Hepatocyte (in vitro differentiated cells): Measurements from ENCODE around the gene THRSP. TPM values are rescaled to one million over a fixed set of nuclear protein-coding genes. Genes with fewer than 3 reads are reported as not detected.
A peak's percentile ranks its signal among the peaks of the same experiment; 100 is the strongest.

ENCODE experiments used
- DNase-seq: peaks from one replicate; pipeline ENCODE4 v3.0.0-alpha.2; 2016; ENCODE audit warnings: low spot score
- H2AFZ ChIP-seq: fragments of 200-600 bp; sonication (generic); 2 replicates; pipeline ENCODE4 v1.6.0; 2016; ENCODE audit warnings: antibody characterized with exemption, mild to moderate bottlenecking
- H3K27ac ChIP-seq: fragments of 200-600 bp; sonication (generic); 2 replicates; pipeline ENCODE4 v1.5.1; 2016; ENCODE audit warnings: mild to moderate bottlenecking
- H3K27me3 ChIP-seq: fragments of 200-600 bp; sonication (generic); 2 replicates; pipeline ENCODE4 v1.6.1; 2016
- H3K36me3 ChIP-seq: fragments of 200-600 bp; sonication (generic); replicated peaks from 2 replicates; pipeline ENCODE4 v1.5.1; 2016; ENCODE audit warnings: low read depth; ENCODE audit not compliant: insufficient read depth
- H3K4me1 ChIP-seq: fragments of 200-600 bp; sonication (generic); 2 replicates; pipeline ENCODE4 v1.5.1; 2016; ENCODE audit warnings: mild to moderate bottlenecking, moderate library complexity; ENCODE audit not compliant: insufficient read depth
- H3K4me2 ChIP-seq: fragments of 200-600 bp; sonication (generic); 2 replicates; pipeline ENCODE4 v1.6.0; 2016
- H3K4me3 ChIP-seq: fragments of 200-600 bp; sonication (generic); 2 replicates; pipeline ENCODE4 v1.5.1; 2016; ENCODE audit warnings: mild to moderate bottlenecking
- H3K79me2 ChIP-seq: fragments of 200-600 bp; sonication (generic); 2 replicates; pipeline ENCODE4 v1.6.0; 2017; ENCODE audit warnings: mild to moderate bottlenecking
- H3K9me2 ChIP-seq: fragments of 200-600 bp; sonication (generic); replicated peaks from 2 replicates; pipeline ENCODE4 v1.6.0; 2017; ENCODE audit warnings: mild to moderate bottlenecking; ENCODE audit not compliant: insufficient read depth
- H3K9me3 ChIP-seq: fragments of 200-600 bp; sonication (generic); 2 replicates; pipeline ENCODE4 v1.5.1; 2016; ENCODE audit warnings: low read depth, mild to moderate bottlenecking
- H4K20me1 ChIP-seq: fragments of 200-600 bp; sonication (generic); 2 replicates; pipeline ENCODE4 v1.6.0; 2016; ENCODE audit warnings: mild to moderate bottlenecking; ENCODE audit not compliant: insufficient read depth, poor library complexity, severe bottlenecking
- CTCF ChIP-seq: fragments of 200-600 bp; sonication (generic); IDR thresholded peaks from 2 replicates; pipeline ENCODE4 v1.5.1; 2016; ENCODE audit warnings: antibody characterized with exemption, mild to moderate bottlenecking; ENCODE audit not compliant: poor library complexity
- EZH2 ChIP-seq: fragments of 200-600 bp; sonication (generic); IDR thresholded peaks from 2 replicates; pipeline ENCODE4 v1.6.1; 2016; ENCODE audit warnings: antibody characterized with exemption, mild to moderate bottlenecking, borderline replicate concordance
- EZH2phosphoT487 ChIP-seq: fragments of 200-600 bp; sonication (generic); IDR thresholded peaks from one replicate; pipeline ENCODE4 v1.6.1; 2018; ENCODE audit warnings: antibody characterized with exemption, mild to moderate bottlenecking, low read depth, moderate library complexity; ENCODE audit not compliant: unreplicated experiment, severe bottlenecking
- WGBS: methylation state at CpG from one replicate; pipeline ENCODE4 v1.1.6; 2016; ENCODE audit warnings: low lambda C conversion rate; ENCODE audit errors: missing lambda C conversion rate; 5-methylcytosine and 5-hydroxymethylcytosine counted together
- polyA plus RNA-seq: library from polyadenylated mRNA; unstranded; fragments of >200 nt; fragmentation: Nextera tagmentation; extraction: Ambion mirVana; gene quantifications from 2 replicates; pipeline ENCODE4 v1.2.1, GENCODE V29; 2016
- total RNA-seq: library from RNA; depleted of rRNA; stranded (reverse); fragments of >200 nt; gene quantifications from 2 replicates; pipeline ENCODE4 v1.2.3, GENCODE V29; 2014

THRSP gene
- total and polyA plus RNA-seq, 2 experiments from 2014 or later = 0.17 TPM

- Histone ChIP-seq H3K9me2 (no peaks in the 10 kb centered on the region), H2AFZ (no peak overlapping the region), H3K79me2 (no peaks in the 10 kb centered on the region), H3K27me3 (no peaks in the 10 kb centered on the region), H3K4me1 (peaks cover 17% of the 10 kb centered on the region), H4K20me1 (no peaks in the 10 kb centered on the region), H3K36me3 (no peaks in the 10 kb centered on the region), H3K27ac (no peak overlapping the region), H3K4me3 (no peak overlapping the region), H3K4me2 (no peak overlapping the region), H3K9me3 (no peaks in the 10 kb centered on the region)
- TF ChIP-seq CTCF (no peak), EZH2phosphoT487 (no peak), EZH2 (no peak)
- DNase-seq = no peak
- 93% methylated on average over 9 of the region's 9 CpGs for WGBS
These were observed 25.6 kb upstream of the THRSP start for GRCh38 chr11:78037825-78038620.

DNA sequence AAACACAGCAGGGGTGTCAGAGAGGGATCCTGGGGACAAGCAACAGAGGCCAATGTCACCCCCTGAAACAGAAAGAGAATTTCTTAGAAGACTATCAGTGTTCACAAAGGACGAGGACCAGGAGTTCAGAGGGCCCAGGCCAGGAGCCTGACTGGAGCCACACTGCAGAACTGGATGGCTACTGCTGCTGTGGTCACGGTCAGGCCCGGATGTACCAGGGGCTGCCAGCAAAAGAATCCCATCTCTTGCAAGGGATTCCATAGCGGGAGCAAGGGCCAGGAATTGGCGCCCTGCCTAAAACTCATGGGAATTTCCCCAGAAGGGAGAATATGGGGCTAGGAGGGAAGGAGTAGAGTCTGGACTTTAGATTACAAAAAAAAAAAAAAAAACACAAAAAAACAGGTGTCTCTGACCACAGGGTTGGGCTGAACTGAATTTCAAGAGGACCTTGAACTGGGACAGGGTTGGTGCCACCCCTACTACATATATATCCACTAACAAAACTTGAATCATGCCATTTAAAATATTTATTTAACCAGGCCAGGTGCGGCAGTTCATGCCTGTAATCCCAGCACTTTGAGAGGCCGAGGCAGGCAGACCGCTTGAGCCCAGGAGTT is 24.9 kb upstream of the THRSP start:
- DNase-seq = no peak
- Histone ChIP-seq H2AFZ (no peak overlapping the region), H3K9me2 (no peaks in the 10 kb centered on the region), H3K79me2 (no peaks in the 10 kb centered on the region), H3K27me3 (no peaks in the 10 kb centered on the region), H4K20me1 (no peaks in the 10 kb centered on the region), H3K27ac (no peak overlapping the region), H3K4me3 (no peak overlapping the region), H3K4me2 (no peak overlapping the region), H3K4me1 (peaks cover 17% of the 10 kb centered on the region), H3K36me3 (no peaks in the 10 kb centered on the region), H3K9me3 (no peaks in the 10 kb centered on the region)
- 95% methylated on average over 8 of the region's 8 CpGs for WGBS
- TF ChIP-seq EZH2phosphoT487 (no peak), EZH2 (no peak), CTCF (no peak)

DNA sequence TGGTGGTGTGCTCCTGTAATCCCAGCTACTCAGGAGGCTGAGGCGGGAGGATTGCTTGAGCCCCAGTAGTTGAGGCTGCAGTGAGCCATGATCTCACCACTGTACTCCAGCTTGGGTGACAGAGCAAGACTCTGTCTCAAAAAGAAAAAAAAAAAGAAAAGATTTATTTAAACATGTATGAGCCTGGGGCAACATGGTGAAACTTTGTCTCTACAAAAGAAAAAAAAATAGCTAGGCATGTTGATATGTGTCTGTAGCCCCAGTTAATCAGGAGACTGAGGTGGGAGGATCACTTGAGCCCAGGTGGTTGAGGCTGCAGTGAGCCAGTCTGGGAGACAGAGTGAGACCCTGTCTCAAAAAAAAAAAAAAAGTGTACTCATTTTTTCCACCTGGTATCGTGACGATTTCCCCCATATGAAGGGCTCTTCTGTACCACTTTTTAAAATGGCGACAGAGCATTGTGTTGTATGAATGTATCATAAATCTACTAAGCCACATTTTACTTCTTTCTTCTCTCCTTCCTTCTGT is 24.2 kb upstream of the THRSP start:
- peak overlapping the region; percentile 75 for H2AFZ ChIP-seq

More for the DNA sequence above, 24.2 kb upstream of the THRSP start:
- Histone ChIP-seq H4K20me1 (no peaks in the 10 kb centered on the region), H3K4me2 (peak overlapping the region; percentile 66), H3K9me3 (no peaks in the 10 kb centered on the region), H3K4me1 (peaks cover 17% of the 10 kb centered on the region), H3K4me3 (no peak overlapping the region), H3K27me3 (no peaks in the 10 kb centered on the region), H3K9me2 (no peaks in the 10 kb centered on the region), H3K79me2 (no peaks in the 10 kb centered on the region), H3K27ac (peak overlapping the region; percentile 96), H3K36me3 (no peaks in the 10 kb centered on the region)
- DNase-seq = no peak
- 97% methylated on average over 4 of the region's 4 CpGs for WGBS
- TF ChIP-seq EZH2phosphoT487 = no peak
- no peak for TF ChIP-seq EZH2
- no peak for TF ChIP-seq CTCF
